Measurements from ENCODE around the gene SKI. TPM values are rescaled to one million over a fixed set of nuclear protein-coding genes. Genes with fewer than 3 reads are reported as not detected.

Gene SKI
- total and polyA plus RNA-seq, 2 of the 4 experiments (the other 2 are of a cell fraction), result 2.3 to 20.1 TPM

DNA sequence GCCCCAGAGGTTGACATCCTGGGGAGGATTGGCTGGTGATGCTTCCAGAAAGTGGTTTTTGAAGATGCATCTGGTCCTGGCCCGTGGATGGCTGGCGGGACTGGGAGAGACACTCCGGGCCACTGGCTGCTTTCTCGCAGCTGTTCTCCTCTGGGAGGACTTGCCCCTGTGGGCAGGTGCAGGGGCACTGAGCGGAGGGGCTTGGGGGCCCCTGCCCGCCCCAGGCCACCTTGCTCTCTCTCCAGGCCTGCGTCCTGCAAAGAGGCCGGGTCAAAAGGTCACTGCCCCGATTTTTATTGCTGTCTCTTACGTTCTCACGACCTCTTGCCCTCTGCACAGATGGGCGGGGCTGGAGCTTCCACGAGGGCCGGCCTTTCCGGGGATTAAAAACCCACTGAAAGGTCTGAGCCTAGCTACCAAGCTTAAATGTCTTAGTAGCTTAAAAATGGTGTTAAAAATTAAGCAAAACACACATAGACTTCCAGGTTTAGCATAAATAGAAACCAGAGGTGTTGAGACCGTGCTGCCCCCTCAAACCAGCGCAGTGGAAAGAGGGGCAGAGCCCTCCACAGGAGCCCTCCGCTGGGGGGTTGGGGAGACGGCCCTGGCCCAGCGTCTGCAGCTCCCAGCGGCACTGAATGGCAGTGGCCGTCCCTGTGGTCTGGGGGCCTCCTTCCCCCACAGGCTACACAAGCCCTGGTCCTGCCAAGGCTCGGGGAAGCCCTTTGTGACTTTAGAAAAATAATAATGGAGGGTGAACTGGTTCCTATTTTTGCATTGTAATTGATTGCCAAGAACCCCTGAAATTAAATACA lies 43.9 kb downstream of the SKI start:
- dilution Hi-C loops (cut with HindIII; ENCODE audit: low sequenced_read_pairs, unreplicated experiment) (no loop called here), intact Hi-C loops (cut with micrococcal nuclease) (no loop called here), in situ Hi-C loops (cut with MboI; ENCODE audit: low sequenced_read_pairs) (no loop called here)
- Histone ChIP-seq H3K27me3 (ENCODE audit: control insufficient read depth, insufficient read depth, low read length) (no peaks in the 10 kb centered on the region), H2AK9ac (replicated peaks; ENCODE audit: low read depth, low read length, poor library complexity) (peak overlapping the region; percentile 42), H3K79me1 (ENCODE audit: low read depth in 1 of 2, low read length in 2 of 2) (peaks cover 8 to 88% of the 10 kb centered on the region in 2 experiments; a peak in 3 of 4 replicates), H4K91ac (ENCODE audit: insufficient read depth, low read depth, low read length) (no peak overlapping the region), H3K18ac (ENCODE audit: low read depth, low read length) (no peak overlapping the region), H4K5ac (ENCODE audit: low read depth, low read length) (no peak overlapping the region), H4K20me1 (ENCODE audit: insufficient read depth, low read length) (peaks cover 100% of the 10 kb centered on the region), H3K27ac (ENCODE audit: insufficient read depth, low read length) (no peak overlapping the region), H3K56ac (ENCODE audit: extremely low read depth, insufficient read depth, low read length) (no peak overlapping the region), H2BK15ac (ENCODE audit: low read depth, low read length) (no peak overlapping the region), H3K14ac (replicated peaks; ENCODE audit: low read depth, low read length) (no peak overlapping the region), H3K36me3 (ENCODE audit: control insufficient read depth, insufficient read depth, low read length) (no peaks in the 10 kb centered on the region), H2BK5ac (ENCODE audit: low read depth, low read length, poor library complexity, severe bottlenecking) (no peak overlapping the region), H3K9me1 (ENCODE audit: insufficient read depth, low read length) (peaks cover 55% of the 10 kb centered on the region), H3K4ac (ENCODE audit: low read depth, low read length) (no peak overlapping the region), H3K4me2 (ENCODE audit: low read depth, low read length) (no peak overlapping the region), H4K8ac (ENCODE audit: low read depth in 2 of 2, low read length in 2 of 2) (no peak overlapping the region), H2BK20ac (ENCODE audit: low read depth, low read length) (no peak overlapping the region), H3K4me3 (ENCODE audit: insufficient read depth, low read depth, low read length) (no peak overlapping the region), H3K9ac (ENCODE audit: low read depth, low read length) (no peak overlapping the region), H3K9me3 (ENCODE audit: control insufficient read depth, insufficient read depth, low read length) (no peaks in the 10 kb centered on the region), H2AFZ (replicated peaks; ENCODE audit: low read length, poor library complexity) (no peak overlapping the region), H3K4me1 (ENCODE audit: control insufficient read depth, insufficient read depth, low read length) (peaks cover 56% of the 10 kb centered on the region), H3K23ac (ENCODE audit: low read depth, low read length) (no peak overlapping the region), H2BK120ac (ENCODE audit: low read depth, low read length) (no peak overlapping the region), H2AK5ac (ENCODE audit: low read depth, low read length) (no peak overlapping the region)
- POLR2A ChIA-PET (ENCODE audit: unreplicated experiment), result no interaction called here
- ATAC-seq (ENCODE audit: low read depth) (no peak), DNase-seq (no peak)
- WGBS, 2 experiments (ENCODE audit: extremely low coverage in 2 of 2, insufficient read length in 1 of 2), result no CpG with 5 or more reads among the region's 23 CpGs
- no TSS peak for BruUV-seq (replicated peaks)
- CTCF ChIA-PET, result no interaction called here
- TF ChIP-seq MAFK (IDR thresholded peaks at IDR 0.05; ENCODE audit: low read depth, low read length) (no peak), NFE2L2 (IDR thresholded peaks at IDR 0.05; ENCODE audit: low read depth, low read length) (no peak), RCOR1 (IDR thresholded peaks at IDR 0.05; ENCODE audit: insufficient replicate concordance, low read length) (no peak), FOS (IDR thresholded peaks at IDR 0.05; ENCODE audit: low read depth, low read length) (no peak), RFX5 (IDR thresholded peaks at IDR 0.05; ENCODE audit: low read depth, low read length) (no peak), RAD21 (IDR thresholded peaks at IDR 0.05; ENCODE audit: low read length) (no peak), CHD1 (IDR thresholded peaks at IDR 0.05; ENCODE audit: low read depth, low read length) (no peak), POLR2A (IDR thresholded peaks at IDR 0.05; ENCODE audit: low read depth, low read length) (no peak), CEBPB (IDR thresholded peaks at IDR 0.05; ENCODE audit: low read depth, low read length) (no peak), SMC3 (IDR thresholded peaks at IDR 0.05; ENCODE audit: low read depth, low read length) (no peak)
- TF ChIP-seq, protein P1, sequence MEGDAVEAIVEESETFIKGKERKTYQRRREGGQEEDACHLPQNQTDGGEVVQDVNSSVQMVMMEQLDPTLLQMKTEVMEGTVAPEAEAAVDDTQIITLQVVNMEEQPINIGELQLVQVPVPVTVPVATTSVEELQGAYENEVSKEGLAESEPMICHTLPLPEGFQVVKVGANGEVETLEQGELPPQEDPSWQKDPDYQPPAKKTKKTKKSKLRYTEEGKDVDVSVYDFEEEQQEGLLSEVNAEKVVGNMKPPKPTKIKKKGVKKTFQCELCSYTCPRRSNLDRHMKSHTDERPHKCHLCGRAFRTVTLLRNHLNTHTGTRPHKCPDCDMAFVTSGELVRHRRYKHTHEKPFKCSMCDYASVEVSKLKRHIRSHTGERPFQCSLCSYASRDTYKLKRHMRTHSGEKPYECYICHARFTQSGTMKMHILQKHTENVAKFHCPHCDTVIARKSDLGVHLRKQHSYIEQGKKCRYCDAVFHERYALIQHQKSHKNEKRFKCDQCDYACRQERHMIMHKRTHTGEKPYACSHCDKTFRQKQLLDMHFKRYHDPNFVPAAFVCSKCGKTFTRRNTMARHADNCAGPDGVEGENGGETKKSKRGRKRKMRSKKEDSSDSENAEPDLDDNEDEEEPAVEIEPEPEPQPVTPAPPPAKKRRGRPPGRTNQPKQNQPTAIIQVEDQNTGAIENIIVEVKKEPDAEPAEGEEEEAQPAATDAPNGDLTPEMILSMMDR (conservative IDR thresholded peaks at IDR 0.05; ENCODE audit: low read depth, low read length), result no peak
- TF ChIP-seq, protein P2, sequence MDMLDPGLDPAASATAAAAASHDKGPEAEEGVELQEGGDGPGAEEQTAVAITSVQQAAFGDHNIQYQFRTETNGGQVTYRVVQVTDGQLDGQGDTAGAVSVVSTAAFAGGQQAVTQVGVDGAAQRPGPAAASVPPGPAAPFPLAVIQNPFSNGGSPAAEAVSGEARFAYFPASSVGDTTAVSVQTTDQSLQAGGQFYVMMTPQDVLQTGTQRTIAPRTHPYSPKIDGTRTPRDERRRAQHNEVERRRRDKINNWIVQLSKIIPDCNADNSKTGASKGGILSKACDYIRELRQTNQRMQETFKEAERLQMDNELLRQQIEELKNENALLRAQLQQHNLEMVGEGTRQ (IDR thresholded peaks at IDR 0.05; ENCODE audit: low read depth, low read length), result no peak
- TF ChIP-seq, protein P3, sequence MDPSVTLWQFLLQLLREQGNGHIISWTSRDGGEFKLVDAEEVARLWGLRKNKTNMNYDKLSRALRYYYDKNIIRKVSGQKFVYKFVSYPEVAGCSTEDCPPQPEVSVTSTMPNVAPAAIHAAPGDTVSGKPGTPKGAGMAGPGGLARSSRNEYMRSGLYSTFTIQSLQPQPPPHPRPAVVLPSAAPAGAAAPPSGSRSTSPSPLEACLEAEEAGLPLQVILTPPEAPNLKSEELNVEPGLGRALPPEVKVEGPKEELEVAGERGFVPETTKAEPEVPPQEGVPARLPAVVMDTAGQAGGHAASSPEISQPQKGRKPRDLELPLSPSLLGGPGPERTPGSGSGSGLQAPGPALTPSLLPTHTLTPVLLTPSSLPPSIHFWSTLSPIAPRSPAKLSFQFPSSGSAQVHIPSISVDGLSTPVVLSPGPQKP (IDR thresholded peaks at IDR 0.05; ENCODE audit: borderline replicate concordance, low read depth, low read length), result no peak
